Upper lobe of left lung (tissue), 6 donors: ENCODE results near the gene ERBIN. TPM values are rescaled to one million over a fixed set of nuclear protein-coding genes. Genes with fewer than 3 reads are reported as not detected.

Experiments used
- ATAC-seq, 2 donors: fragments of 200-7000 bp; cut with Tn5 transposase; one replicate each; pipeline ENCODE4 v1.9.1; 2022; ENCODE audit warnings: mild to moderate bottlenecking in 2 of 2, moderate library complexity in 2 of 2; ENCODE audit not compliant: low FRiP score in 2 of 2
- DNase-seq, 2 donors: peaks; one replicate each; pipeline ENCODE4 v3.0.0-alpha.2; 2019 to 2020
- H3K27ac ChIP-seq, 4 donors: fragments of 200-600 bp; sonication (generic); one replicate each; pipeline ENCODE4 v1.5.1; 2016 to 2019
- H3K27me3 ChIP-seq, 4 donors: fragments of 200-600 bp; sonication (generic); one replicate each; pipeline ENCODE4 v1.5.1; 2017 to 2019
- H3K36me3 ChIP-seq, 4 donors: fragments of 200-600 bp; sonication (generic); one replicate each; pipeline ENCODE4 v1.5.1; 2016 to 2019
- H3K4me1 ChIP-seq, 4 donors: fragments of 200-600 bp; sonication (generic); one replicate each; pipeline ENCODE4 v1.5.1; 2018 to 2019
- H3K4me3 ChIP-seq, 4 donors: fragments of 200-600 bp; sonication (generic); one replicate each; pipeline ENCODE4 v1.5.1; 2017 to 2019; ENCODE audit warnings: mild to moderate bottlenecking in 2 of 4, moderate library complexity in 1 of 4
- H3K9me3 ChIP-seq, 4 donors: fragments of 200-600 bp; sonication (generic); one replicate each; pipeline ENCODE4 v1.5.1; 2018 to 2019
- EP300 ChIP-seq, 4 donors: sonication (generic); formaldehyde crosslinking; IDR thresholded peaks; one replicate each; pipeline ENCODE4 v1.5.1; 2017; ENCODE audit warnings: antibody characterized with exemption in 4 of 4, control low read depth in 2 of 4
- POLR2A ChIP-seq, 4 donors: fragments of 450-650 bp; IDR thresholded peaks; one replicate each; pipeline ENCODE4 v1.5.1; 2016 to 2017; ENCODE audit warnings: antibody characterized with exemption in 4 of 4, mild to moderate bottlenecking in 2 of 4
- POLR2AphosphoS5 ChIP-seq, 2 donors: sonication (generic); formaldehyde crosslinking; IDR thresholded peaks; one replicate each; pipeline ENCODE4 v1.5.1; 2017; ENCODE audit warnings: antibody characterized with exemption in 2 of 2
- WGBS, 2 donors: methylation state at CpG; one replicate each; pipeline ENCODE4 v1.1.5; 2017 to 2018; 5-methylcytosine and 5-hydroxymethylcytosine counted together
- total RNA-seq, 6 donors: library from RNA; depleted of rRNA in 4 of 6; stranded (reverse); fragments of >200 nt in 4 of 6; gene quantifications; one replicate each; pipeline versions ENCODE4 v1.1.0 to v1.2.1, GENCODE V29; 2016 to 2021
- TF ChIP-seq, protein P1 (sequence below), 6 experiments: fragments of 450-650 bp in 4 of 6; fragments of 200-600 bp in 2 of 6; sonication (generic) in 2 of 6; IDR thresholded peaks; one replicate each; pipeline ENCODE4 v1.5.1; 2016 to 2019; ENCODE audit warnings: antibody characterized with exemption in 6 of 6
- donor health status: DM: no; HTN: no; CAD: no; lungs with moderate emphysema.
- donor health status: DM: no; HTN: yes; CAD: no; lungs with severe emphysema.

The ERBIN gene
- total RNA-seq, 6 donors from 2014 or later: 21.0 to 111 (median 58.2) TPM

GRCh38 chr5:65994117-65994786 is 67.9 kb downstream of the ERBIN start:
- H3K4me1 ChIP-seq: peaks cover 0 to under 1% (median 0%) of the 10 kb centered on the region in 4 donors
- ATAC-seq (no peak), DNase-seq (no peak)
- H3K36me3 ChIP-seq: peaks cover 0 to 22% (median 4%) of the 10 kb centered on the region in 4 donors
- no peak overlapping the region for H3K27ac ChIP-seq
- H3K4me3 ChIP-seq: no peak overlapping the region
- TF ChIP-seq POLR2AphosphoS5 (IDR thresholded peaks at IDR 0.05) (no peak), EP300 (IDR thresholded peaks at IDR 0.05) (no peak), POLR2A (IDR thresholded peaks at IDR 0.05) (no peak)
- TF ChIP-seq, protein P1, sequence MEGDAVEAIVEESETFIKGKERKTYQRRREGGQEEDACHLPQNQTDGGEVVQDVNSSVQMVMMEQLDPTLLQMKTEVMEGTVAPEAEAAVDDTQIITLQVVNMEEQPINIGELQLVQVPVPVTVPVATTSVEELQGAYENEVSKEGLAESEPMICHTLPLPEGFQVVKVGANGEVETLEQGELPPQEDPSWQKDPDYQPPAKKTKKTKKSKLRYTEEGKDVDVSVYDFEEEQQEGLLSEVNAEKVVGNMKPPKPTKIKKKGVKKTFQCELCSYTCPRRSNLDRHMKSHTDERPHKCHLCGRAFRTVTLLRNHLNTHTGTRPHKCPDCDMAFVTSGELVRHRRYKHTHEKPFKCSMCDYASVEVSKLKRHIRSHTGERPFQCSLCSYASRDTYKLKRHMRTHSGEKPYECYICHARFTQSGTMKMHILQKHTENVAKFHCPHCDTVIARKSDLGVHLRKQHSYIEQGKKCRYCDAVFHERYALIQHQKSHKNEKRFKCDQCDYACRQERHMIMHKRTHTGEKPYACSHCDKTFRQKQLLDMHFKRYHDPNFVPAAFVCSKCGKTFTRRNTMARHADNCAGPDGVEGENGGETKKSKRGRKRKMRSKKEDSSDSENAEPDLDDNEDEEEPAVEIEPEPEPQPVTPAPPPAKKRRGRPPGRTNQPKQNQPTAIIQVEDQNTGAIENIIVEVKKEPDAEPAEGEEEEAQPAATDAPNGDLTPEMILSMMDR (IDR thresholded peaks at IDR 0.05): no peak
- H3K9me3 ChIP-seq: no peaks in the 10 kb centered on the region
- H3K27me3 ChIP-seq: no peaks in the 10 kb centered on the region
- WGBS, 2 donors: 87 to 97% methylated on average over 1 of the region's 1 CpG

- Histone ChIP-seq H3K36me3 (peaks cover 0 to 12% (median 6%) of the 10 kb centered on the region in 4 donors), H3K9me3 (no peaks in the 10 kb centered on the region), H3K4me3 (no peak overlapping the region), H3K27me3 (no peaks in the 10 kb centered on the region), H3K27ac (no peak overlapping the region), H3K4me1 (peaks cover 0 to 5% (median 0%) of the 10 kb centered on the region in 4 donors)
- DNase-seq (no peak), ATAC-seq (no peak)
- 93 to 96% methylated on average over 9 of the region's 9 CpGs for WGBS, 2 donors
- TF ChIP-seq EP300 (IDR thresholded peaks at IDR 0.05): no peak
Observed at GRCh38 chr5:65999061-65999723, 72.8 kb downstream of the ERBIN start.

- no peak overlapping the region for H3K4me3 ChIP-seq
- DNase-seq: no peak
- WGBS, 2 donors: 95 to 98% methylated on average over 4 of the region's 4 CpGs
- TF ChIP-seq EP300 (IDR thresholded peaks at IDR 0.05): no peak
- no peak for TF ChIP-seq POLR2AphosphoS5 (IDR thresholded peaks at IDR 0.05)
- ATAC-seq: no peak
- H3K4me1 ChIP-seq: peaks cover 0 to 5% (median 0%) of the 10 kb centered on the region in 4 donors
- H3K9me3 ChIP-seq: no peaks in the 10 kb centered on the region
- H3K27me3 ChIP-seq: no peaks in the 10 kb centered on the region
- peaks cover 0 to 4% (median 2%) of the 10 kb centered on the region in 4 donors for H3K36me3 ChIP-seq
- H3K27ac ChIP-seq: no peak overlapping the region
Observed at GRCh38 chr5:66001952-66002351, 75.6 kb downstream of the ERBIN start.

DNA sequence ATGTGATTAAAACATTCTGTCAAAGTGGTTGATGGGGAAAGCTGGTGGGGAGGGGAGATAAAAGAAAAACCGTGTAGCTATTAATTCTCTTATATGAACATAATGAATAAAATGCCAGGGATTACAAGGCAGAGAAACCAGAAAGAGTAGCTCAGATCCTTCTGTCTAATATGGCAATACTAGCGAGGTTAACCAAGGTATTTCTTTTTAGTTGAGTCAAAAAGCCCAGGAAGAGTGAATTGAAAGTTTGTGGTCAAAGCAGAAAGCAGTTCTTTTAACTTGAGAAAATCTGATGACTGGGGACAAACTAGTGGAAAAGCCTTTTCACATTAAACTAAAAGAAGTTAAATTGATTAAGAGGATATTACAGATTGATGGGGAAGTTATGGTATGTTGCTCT is 76.0 kb downstream of the ERBIN start:
- WGBS, 2 donors: 78 to 79% methylated on average over 2 of the region's 2 CpGs

GRCh38 chr5:66004216-66004615 is 77.8 kb downstream of the ERBIN start:
- H3K9me3 ChIP-seq: no peaks in the 10 kb centered on the region
- no peak for TF ChIP-seq EP300 (IDR thresholded peaks at IDR 0.05)
- TF ChIP-seq, protein P1 (IDR thresholded peaks at IDR 0.05): no peak
- TF ChIP-seq POLR2A (IDR thresholded peaks at IDR 0.05): no peak
- no peak for TF ChIP-seq POLR2AphosphoS5 (IDR thresholded peaks at IDR 0.05)
- 97 to 99% methylated on average over 14 of the region's 14 CpGs for WGBS, 2 donors
- H3K36me3 ChIP-seq: peaks cover 0 to 3% (median 0%) of the 10 kb centered on the region in 4 donors
- DNase-seq (peak in 1 of 2 donors; percentile 37), ATAC-seq (no peak)
- peaks cover 0 to 5% (median 0%) of the 10 kb centered on the region in 4 donors for H3K4me1 ChIP-seq
- H3K27ac ChIP-seq: no peak overlapping the region
- H3K4me3 ChIP-seq: no peak overlapping the region
- no peaks in the 10 kb centered on the region for H3K27me3 ChIP-seq

More for the DNA sequence above, 76.0 kb downstream of the ERBIN start:
- H3K9me3 ChIP-seq: no peaks in the 10 kb centered on the region
- TF ChIP-seq, protein P1 (IDR thresholded peaks at IDR 0.05): no peak
- TF ChIP-seq EP300 (IDR thresholded peaks at IDR 0.05): no peak
- no peak for TF ChIP-seq POLR2AphosphoS5 (IDR thresholded peaks at IDR 0.05)
- no peak for TF ChIP-seq POLR2A (IDR thresholded peaks at IDR 0.05)
- no peaks in the 10 kb centered on the region for H3K27me3 ChIP-seq
- ATAC-seq (no peak), DNase-seq (no peak)
- no peak overlapping the region for H3K27ac ChIP-seq
- H3K4me3 ChIP-seq: no peak overlapping the region
- peaks cover 0 to 5% (median 0%) of the 10 kb centered on the region in 4 donors for H3K4me1 ChIP-seq
- H3K36me3 ChIP-seq: peaks cover 0 to 4% (median 2%) of the 10 kb centered on the region in 4 donors
